KMS-11 (cell line): ENCODE data around the gene ADGRB2.

Experiments
- H2AFZ ChIP-seq: fragments of 200-600 bp; sonication (generic); 2 replicates; pipeline ENCODE4 v1.6.1; 2016; ENCODE audit warnings: antibody characterized with exemption, mixed run types, low read depth
- H3K27ac ChIP-seq: fragments of 200-600 bp; sonication (generic); 2 replicates; pipeline ENCODE4 v1.6.1; 2016; ENCODE audit warnings: mild to moderate bottlenecking, mixed run types
- H3K27me3 ChIP-seq: fragments of 200-600 bp; sonication (generic); 2 replicates; pipeline ENCODE4 v1.6.1; 2017; ENCODE audit warnings: mild to moderate bottlenecking, low read depth, mixed run types, moderate library complexity; ENCODE audit not compliant: insufficient read depth
- H3K36me3 ChIP-seq: fragments of 200-600 bp; sonication (generic); 2 replicates; pipeline ENCODE4 v1.6.1; 2017; ENCODE audit warnings: mild to moderate bottlenecking, mixed run types; ENCODE audit not compliant: insufficient read depth
- H3K4me1 ChIP-seq: fragments of 200-600 bp; sonication (generic); 2 replicates; pipeline ENCODE4 v1.6.1; 2016; ENCODE audit warnings: mild to moderate bottlenecking, low read depth, mixed run types; ENCODE audit not compliant: poor library complexity, severe bottlenecking
- H3K4me2 ChIP-seq: fragments of 200-600 bp; sonication (generic); 2 replicates; pipeline ENCODE4 v1.7.0; 2016; ENCODE audit warnings: mild to moderate bottlenecking, mixed run types
- H3K4me3 ChIP-seq: fragments of 200-600 bp; sonication (generic); IDR thresholded peaks from 2 replicates; pipeline ENCODE4 v1.6.1; 2017; ENCODE audit warnings: low read depth, low read length, mixed read lengths; ENCODE audit not compliant: insufficient read depth
- H3K79me2 ChIP-seq: fragments of 200-600 bp; sonication (generic); 2 replicates; pipeline ENCODE4 v1.6.1; 2016; ENCODE audit warnings: low read depth, mixed run types; ENCODE audit not compliant: insufficient read depth
- H3K9ac ChIP-seq: fragments of 200-600 bp; sonication (generic); 2 replicates; pipeline ENCODE4 v1.6.1; 2016; ENCODE audit warnings: mild to moderate bottlenecking, mixed run types
- H4K20me1 ChIP-seq: fragments of 200-600 bp; sonication (generic); 2 replicates; pipeline ENCODE4 v1.6.1; 2016; ENCODE audit warnings: mild to moderate bottlenecking, mixed run types; ENCODE audit not compliant: insufficient read depth
- TF ChIP-seq, protein P1 (sequence below): fragments of 200-600 bp; sonication (generic); conservative IDR thresholded peaks from 2 replicates; pipeline ENCODE4 v1.6.1; 2017; ENCODE audit warnings: low read depth, mild to moderate bottlenecking, antibody characterized with exemption, low read length, moderate library complexity, mixed read lengths

The ADGRB2 gene

DNA sequence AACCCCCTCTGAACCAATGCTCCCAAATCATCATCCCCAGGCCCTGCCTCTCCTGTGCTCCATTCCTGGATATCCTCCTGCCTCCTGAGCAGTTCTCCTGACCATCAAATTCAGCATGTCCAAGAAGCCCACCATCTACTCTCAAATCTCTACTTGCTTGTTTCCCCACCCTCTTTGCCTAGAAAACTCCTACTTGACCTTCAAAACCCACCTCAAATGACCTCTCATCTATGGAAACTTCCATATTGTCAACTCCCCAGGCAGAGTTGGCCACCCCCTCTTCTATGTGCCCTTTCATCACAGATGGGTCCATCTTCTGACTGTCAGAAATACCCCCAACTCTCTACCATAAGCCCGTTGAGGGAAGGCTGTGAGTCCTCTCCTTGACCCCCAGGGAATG is 16.8 kb downstream of the ADGRB2 start:
- Histone ChIP-seq H3K27me3 (no peaks in the 10 kb centered on the region; the same call in 1 of the 2 replicates), H2AFZ (no peak overlapping the region), H4K20me1 (no peaks in the 10 kb centered on the region), H3K4me3 (no peak overlapping the region), H3K4me1 (peaks cover 6% of the 10 kb centered on the region), H3K27ac (no peak overlapping the region), H3K9ac (no peak overlapping the region), H3K36me3 (no peaks in the 10 kb centered on the region), H3K79me2 (no peaks in the 10 kb centered on the region), H3K4me2 (no peak overlapping the region)
- TF ChIP-seq, protein P1, sequence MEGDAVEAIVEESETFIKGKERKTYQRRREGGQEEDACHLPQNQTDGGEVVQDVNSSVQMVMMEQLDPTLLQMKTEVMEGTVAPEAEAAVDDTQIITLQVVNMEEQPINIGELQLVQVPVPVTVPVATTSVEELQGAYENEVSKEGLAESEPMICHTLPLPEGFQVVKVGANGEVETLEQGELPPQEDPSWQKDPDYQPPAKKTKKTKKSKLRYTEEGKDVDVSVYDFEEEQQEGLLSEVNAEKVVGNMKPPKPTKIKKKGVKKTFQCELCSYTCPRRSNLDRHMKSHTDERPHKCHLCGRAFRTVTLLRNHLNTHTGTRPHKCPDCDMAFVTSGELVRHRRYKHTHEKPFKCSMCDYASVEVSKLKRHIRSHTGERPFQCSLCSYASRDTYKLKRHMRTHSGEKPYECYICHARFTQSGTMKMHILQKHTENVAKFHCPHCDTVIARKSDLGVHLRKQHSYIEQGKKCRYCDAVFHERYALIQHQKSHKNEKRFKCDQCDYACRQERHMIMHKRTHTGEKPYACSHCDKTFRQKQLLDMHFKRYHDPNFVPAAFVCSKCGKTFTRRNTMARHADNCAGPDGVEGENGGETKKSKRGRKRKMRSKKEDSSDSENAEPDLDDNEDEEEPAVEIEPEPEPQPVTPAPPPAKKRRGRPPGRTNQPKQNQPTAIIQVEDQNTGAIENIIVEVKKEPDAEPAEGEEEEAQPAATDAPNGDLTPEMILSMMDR = no peak

DNA sequence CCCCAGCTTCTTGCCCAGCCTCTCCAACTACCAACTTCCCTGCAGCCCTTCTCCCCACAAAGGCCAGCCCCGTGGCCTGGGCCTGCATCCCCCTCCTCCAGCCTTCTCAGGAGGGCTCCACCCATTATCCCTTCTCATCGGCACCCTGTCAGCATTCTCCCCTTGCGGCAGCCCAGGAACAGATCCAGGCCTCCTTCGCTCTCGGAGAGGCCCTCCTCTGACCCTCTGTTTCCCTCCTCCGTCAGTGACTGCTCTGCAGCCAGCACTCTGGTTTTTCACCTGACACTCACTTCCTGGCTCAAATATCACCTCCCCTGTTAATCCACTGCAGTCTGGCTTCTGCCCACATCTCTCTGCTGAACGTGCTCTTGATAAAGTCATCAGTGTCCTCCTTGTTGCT is 17.5 kb downstream of the ADGRB2 start:
- H4K20me1 ChIP-seq = no peaks in the 10 kb centered on the region
- no peaks in the 10 kb centered on the region; the same call in 1 of the 2 replicates for H3K27me3 ChIP-seq
- H3K79me2 ChIP-seq = no peaks in the 10 kb centered on the region
- TF ChIP-seq, protein P1 = no peak
- no peak overlapping the region for H3K4me3 ChIP-seq
- H3K27ac ChIP-seq = no peak overlapping the region
- no peak overlapping the region for H3K4me2 ChIP-seq
- H2AFZ ChIP-seq = no peak overlapping the region
- no peak overlapping the region for H3K9ac ChIP-seq
- H3K36me3 ChIP-seq = no peaks in the 10 kb centered on the region
- peaks cover 6% of the 10 kb centered on the region for H3K4me1 ChIP-seq

DNA sequence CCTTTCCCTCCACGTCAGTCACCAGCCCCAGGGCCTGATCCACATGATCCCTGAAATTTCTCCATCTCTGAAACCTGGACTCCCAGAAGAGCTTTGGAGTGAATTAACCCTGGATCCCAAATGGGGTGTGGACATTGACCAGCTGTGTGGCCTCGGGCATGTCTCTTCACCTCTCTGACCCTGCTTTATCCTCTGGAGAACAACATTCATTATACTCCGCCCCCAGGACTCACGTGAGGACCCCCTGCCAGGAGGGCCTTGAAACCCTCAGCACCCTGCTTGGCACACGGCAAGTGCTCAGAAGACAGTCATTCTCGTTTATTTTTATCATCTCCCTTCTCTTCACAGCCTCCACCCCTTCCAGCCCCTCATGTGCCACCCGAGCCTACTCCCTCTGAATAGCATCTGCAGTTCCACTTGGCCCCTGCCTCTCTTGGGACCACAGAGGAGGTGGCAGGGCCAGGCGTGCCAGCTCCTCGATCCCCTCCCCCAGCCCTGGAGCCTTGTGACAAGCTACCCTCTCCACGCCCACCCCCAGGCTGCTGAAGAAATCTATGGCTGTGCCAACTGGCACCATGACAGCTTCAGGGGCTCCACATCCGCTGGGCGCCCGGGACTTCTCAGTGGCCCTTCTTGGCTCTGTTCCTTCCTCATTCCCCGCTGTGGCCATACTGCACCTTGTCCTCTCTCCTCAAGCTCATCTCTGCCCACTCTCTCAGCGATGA is 18.0 kb downstream of the ADGRB2 start:
- Histone ChIP-seq H4K20me1 (no peaks in the 10 kb centered on the region), H3K4me3 (no peak overlapping the region), H3K79me2 (no peaks in the 10 kb centered on the region), H3K4me1 (peaks cover 6% of the 10 kb centered on the region), H3K36me3 (no peaks in the 10 kb centered on the region), H3K27ac (no peak overlapping the region), H2AFZ (no peak overlapping the region), H3K4me2 (no peak overlapping the region), H3K27me3 (no peaks in the 10 kb centered on the region; the same call in 1 of the 2 replicates), H3K9ac (no peak overlapping the region)
- TF ChIP-seq, protein P1 = no peak; the same call in 1 of the 2 replicates

DNA sequence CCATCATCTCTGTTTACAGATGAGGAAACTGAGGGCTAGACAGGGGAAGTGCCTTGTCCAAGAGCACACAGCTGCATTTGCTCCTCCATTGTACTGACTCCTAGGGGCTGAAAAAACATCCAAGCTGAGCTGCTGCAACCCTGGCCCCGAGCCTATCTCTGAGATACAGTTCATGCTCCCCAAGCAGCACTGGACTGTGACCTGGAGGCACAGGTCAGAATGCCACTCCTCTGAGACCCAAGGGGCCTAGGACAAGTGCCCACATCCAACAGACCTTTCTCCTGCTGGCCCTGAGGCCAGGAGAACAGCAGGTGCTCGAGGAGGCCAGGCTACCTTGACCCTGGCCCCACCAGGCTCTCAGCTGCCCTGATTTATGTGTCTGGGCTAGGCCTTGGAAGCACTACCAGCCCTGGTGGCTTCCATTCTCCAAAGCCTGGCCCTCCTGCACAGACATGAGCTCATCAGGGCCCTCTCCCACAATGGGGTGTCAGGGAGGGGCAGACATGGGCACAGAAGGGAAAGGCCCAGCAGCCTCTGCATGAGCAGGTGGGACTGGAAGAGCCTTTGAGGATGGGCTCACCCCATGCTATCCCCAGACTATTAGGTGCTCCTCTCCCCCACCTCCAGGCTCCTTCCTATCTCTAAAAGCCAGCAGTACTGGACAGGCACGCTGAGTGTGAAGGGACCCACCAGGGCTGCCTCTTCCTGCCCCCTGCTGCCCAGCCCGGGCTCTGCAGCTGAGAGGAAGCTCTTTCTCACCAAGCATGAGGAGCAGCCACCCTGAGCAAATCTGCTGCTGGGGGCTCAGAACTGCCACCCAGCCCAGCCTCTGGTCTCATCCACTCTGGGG is 18.8 kb downstream of the ADGRB2 start:
- H3K27ac ChIP-seq = no peak overlapping the region
- no peak overlapping the region; the same call in 1 of the 2 replicates for H3K4me2 ChIP-seq
- no peaks in the 10 kb centered on the region for H3K27me3 ChIP-seq
- H3K4me3 ChIP-seq = no peak overlapping the region
- no peaks in the 10 kb centered on the region for H3K36me3 ChIP-seq
- TF ChIP-seq, protein P1 = peak; percentile 63
- H2AFZ ChIP-seq = no peak overlapping the region
- no peaks in the 10 kb centered on the region for H3K79me2 ChIP-seq
- H4K20me1 ChIP-seq = no peaks in the 10 kb centered on the region
- no peak overlapping the region for H3K9ac ChIP-seq
- peaks cover 6% of the 10 kb centered on the region for H3K4me1 ChIP-seq
